Tibial nerve (tissue), 4 donors: ENCODE measurements around the gene HAUS8. TPM values are rescaled to one million over a fixed set of nuclear protein-coding genes. Genes with fewer than 3 reads are reported as not detected.

Source experiments
- DNase-seq, 2 donors: peaks; one replicate each; pipeline ENCODE4 v3.0.0-alpha.2; 2019; ENCODE audit warnings: low spot score in 2 of 2
- H3K27ac ChIP-seq, 4 donors: fragments of 200-600 bp; sonication (generic) in 3 of 4; one replicate each; pipeline ENCODE4 v1.5.1; 2017 to 2019; ENCODE audit warnings: mild to moderate bottlenecking in 1 of 4
- H3K27me3 ChIP-seq, 2 donors: fragments of 200-600 bp; sonication (generic) in 1 of 2; one replicate each; pipeline versions ENCODE4 v1.5.1 to v1.6.0; 2017 to 2019
- H3K36me3 ChIP-seq, 3 donors: fragments of 200-600 bp; sonication (generic); one replicate each; pipeline ENCODE4 v1.5.1; 2018 to 2019
- H3K4me1 ChIP-seq, 4 donors: fragments of 200-600 bp; sonication (generic) in 3 of 4; one replicate each; pipeline ENCODE4 v1.5.1; 2017 to 2019
- H3K4me3 ChIP-seq, 4 donors: fragments of 200-600 bp; sonication (generic) in 3 of 4; one replicate each; pipeline ENCODE4 v1.5.1; 2017 to 2019; ENCODE audit warnings: mild to moderate bottlenecking in 1 of 4, moderate library complexity in 1 of 4
- H3K9me3 ChIP-seq, 4 donors: fragments of 200-600 bp; sonication (generic) in 3 of 4; one replicate each; pipeline ENCODE4 v1.5.1; 2017 to 2019
- CTCF ChIP-seq, 5 experiments: fragments of 200-600 bp in 3 of 5; fragments of 450-650 bp in 2 of 5; sonication (generic) in 3 of 5; IDR thresholded peaks; one replicate each; pipeline ENCODE4 v1.5.1; 2016 to 2019; ENCODE audit warnings: antibody characterized with exemption in 5 of 5, mild to moderate bottlenecking in 3 of 5, moderate library complexity in 2 of 5
- EP300 ChIP-seq, 2 donors: sonication (generic); formaldehyde crosslinking; IDR thresholded peaks; one replicate each; pipeline ENCODE4 v1.6.1; 2017; ENCODE audit warnings: antibody characterized with exemption in 2 of 2, mild to moderate bottlenecking in 1 of 2
- POLR2A ChIP-seq, 2 donors: fragments of 450-650 bp; IDR thresholded peaks; one replicate each; pipeline ENCODE4 v1.6.1; 2017; ENCODE audit warnings: antibody characterized with exemption in 2 of 2, mild to moderate bottlenecking in 2 of 2, moderate library complexity in 2 of 2
- WGBS, 2 donors: methylation state at CpG; one replicate each; pipeline ENCODE4 v1.1.5; 2018; 5-methylcytosine and 5-hydroxymethylcytosine counted together
- total RNA-seq, 4 donors: library from RNA; depleted of rRNA; stranded (reverse); fragments of >200 nt; gene quantifications; one replicate each; pipeline ENCODE4 v1.1.0, GENCODE V29; 2016

Gene HAUS8
- total RNA-seq, 4 donors from 2014 or later: 2.6 to 11.6 (median 4.3) TPM

- H3K4me3 ChIP-seq: no peak overlapping the region
- H3K27me3 ChIP-seq: no peaks in the 10 kb centered on the region
- TF ChIP-seq CTCF (IDR thresholded peaks at IDR 0.05): no peak
- no peak for TF ChIP-seq EP300 (IDR thresholded peaks at IDR 0.05)
- no peak for TF ChIP-seq POLR2A (IDR thresholded peaks at IDR 0.05)
- 77 to 78% methylated on average over 17 of the region's 17 CpGs for WGBS, 2 donors
- H3K9me3 ChIP-seq: no peaks in the 10 kb centered on the region
- no peak for DNase-seq
- H3K27ac ChIP-seq: peak overlapping the region in 2 of 4 donors; percentile 55 to 59
- H3K4me1 ChIP-seq: peaks cover 0 to 62% (median 21%) of the 10 kb centered on the region in 4 donors
- H3K36me3 ChIP-seq: peaks cover 0 to 19% (median 0%) of the 10 kb centered on the region in 3 donors
Observed at GRCh38 chr19:17112271-17112670, 37.0 kb upstream of the HAUS8 start.

DNA sequence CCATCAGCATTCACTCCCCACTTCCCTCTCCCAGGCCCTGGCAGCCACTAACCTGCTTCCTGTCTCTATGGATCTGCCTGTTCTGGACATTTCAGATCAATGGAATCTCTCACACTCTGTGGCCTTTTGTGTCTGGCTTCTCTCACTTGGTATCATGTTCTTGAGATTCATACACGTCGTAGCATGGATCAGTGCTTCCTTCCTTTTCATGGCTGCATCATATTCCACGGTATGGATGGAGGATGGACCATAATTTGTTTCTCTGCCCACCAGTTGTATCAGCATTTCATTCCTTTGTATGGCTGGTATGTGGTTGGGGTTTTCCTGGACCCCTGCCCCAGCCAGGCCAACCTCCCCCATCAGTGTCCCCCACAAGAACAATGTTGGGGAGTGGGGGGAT is 36.5 kb upstream of the HAUS8 start:
- 75 to 84% methylated on average over 3 of the region's 3 CpGs for WGBS, 2 donors
- peaks cover 0 to 62% (median 23%) of the 10 kb centered on the region in 4 donors for H3K4me1 ChIP-seq
- TF ChIP-seq EP300 (IDR thresholded peaks at IDR 0.05) (no peak), POLR2A (IDR thresholded peaks at IDR 0.05) (no peak), CTCF (IDR thresholded peaks at IDR 0.05) (no peak)
- no peaks in the 10 kb centered on the region for H3K9me3 ChIP-seq
- H3K4me3 ChIP-seq: no peak overlapping the region
- DNase-seq: no peak
- H3K36me3 ChIP-seq: peaks cover 0 to 19% (median 0%) of the 10 kb centered on the region in 3 donors
- no peaks in the 10 kb centered on the region for H3K27me3 ChIP-seq
- H3K27ac ChIP-seq: peak overlapping the region in 2 of 4 donors; percentile 55 to 59

GRCh38 chr19:17110599-17110966 is 35.3 kb upstream of the HAUS8 start:
- 74 to 89% methylated on average over 10 of the region's 10 CpGs for WGBS, 2 donors
- Histone ChIP-seq H3K9me3 (no peaks in the 10 kb centered on the region), H3K27me3 (no peaks in the 10 kb centered on the region), H3K4me1 (peaks cover 0 to 61% (median 23%) of the 10 kb centered on the region in 4 donors), H3K4me3 (no peak overlapping the region), H3K36me3 (peaks cover 0 to 27% (median 0%) of the 10 kb centered on the region in 3 donors), H3K27ac (peak overlapping the region in 3 of 4 donors; percentile 60 to 91 (median 65))
- no peak for DNase-seq
- TF ChIP-seq POLR2A (IDR thresholded peaks at IDR 0.05): no peak
- no peak for TF ChIP-seq CTCF (IDR thresholded peaks at IDR 0.05)
- TF ChIP-seq EP300 (IDR thresholded peaks at IDR 0.05): no peak

DNA sequence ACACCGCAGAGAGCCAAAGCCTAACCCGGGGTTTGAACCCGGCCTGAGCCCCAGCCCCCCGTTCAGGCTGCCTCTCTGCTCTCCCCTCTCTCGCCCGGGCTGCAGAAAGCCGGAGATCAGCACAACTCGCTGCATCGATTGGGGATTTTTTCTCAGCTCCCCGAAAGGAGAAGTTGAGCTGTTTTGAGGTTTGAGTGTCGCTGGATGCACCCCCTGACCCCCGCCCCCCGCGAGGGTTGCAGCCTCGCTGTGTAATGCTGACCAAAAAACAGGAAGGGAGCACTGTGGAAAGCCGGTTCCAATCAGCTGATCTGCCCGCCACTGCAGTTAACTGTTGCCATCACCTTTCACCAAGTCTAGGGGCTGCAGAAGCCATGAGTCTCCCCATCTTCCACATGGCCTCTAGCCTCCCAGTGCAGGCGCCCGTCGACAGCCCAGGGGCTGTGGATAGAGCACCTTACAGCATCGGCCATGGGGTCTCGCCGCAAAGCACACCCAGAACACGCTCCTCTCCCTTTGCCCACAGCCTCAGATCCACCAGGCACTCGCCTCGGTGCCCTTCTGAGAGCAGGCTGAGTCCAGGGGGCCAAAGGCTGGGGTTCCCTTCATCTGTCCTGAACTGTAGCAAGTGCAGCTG is 34.8 kb upstream of the HAUS8 start:
- Histone ChIP-seq H3K36me3 (peaks cover 0 to 29% (median 0%) of the 10 kb centered on the region in 3 donors), H3K27ac (peak overlapping the region in 3 of 4 donors; percentile 60 to 91 (median 87)), H3K27me3 (no peaks in the 10 kb centered on the region), H3K9me3 (no peaks in the 10 kb centered on the region), H3K4me1 (peaks cover 0 to 64% (median 25%) of the 10 kb centered on the region in 4 donors), H3K4me3 (no peak overlapping the region)
- TF ChIP-seq EP300 (IDR thresholded peaks at IDR 0.05) (peak in 1 of 2 donors; percentile 64), POLR2A (IDR thresholded peaks at IDR 0.05) (no peak)
- WGBS, 2 donors: 82 to 87% methylated on average over 26 of the region's 26 CpGs
- peak; percentile 35 to 42 for DNase-seq

- peak overlapping the region in 3 of 4 donors; percentile 60 to 91 (median 87) for H3K27ac ChIP-seq
- H3K4me1 ChIP-seq: peaks cover 0 to 72% (median 27%) of the 10 kb centered on the region in 4 donors
- no peaks in the 10 kb centered on the region for H3K9me3 ChIP-seq
- no peak for DNase-seq
- 90 to 94% methylated on average over 9 of the region's 9 CpGs for WGBS, 2 donors
- no peaks in the 10 kb centered on the region for H3K27me3 ChIP-seq
- H3K36me3 ChIP-seq: peaks cover 0 to 26% (median 0%) of the 10 kb centered on the region in 3 donors
- TF ChIP-seq POLR2A (IDR thresholded peaks at IDR 0.05): no peak
- no peak for TF ChIP-seq EP300 (IDR thresholded peaks at IDR 0.05)
- no peak for TF ChIP-seq CTCF (IDR thresholded peaks at IDR 0.05)
- H3K4me3 ChIP-seq: no peak overlapping the region
Observed at GRCh38 chr19:17109300-17109699, 34.0 kb upstream of the HAUS8 start.
